GM21717 (cell line): Measurements from ENCODE around the gene SIAH1.
A peak's percentile ranks its signal among the peaks of the same experiment; 100 is the strongest.
"Not testable (repeated sequence)": the region's sequence is repeated elsewhere in the genome, so short reads cannot be mapped to it uniquely, and the experiment has no call there.

Experiments
- ATAC-seq: cut with Tn5 transposase; IDR thresholded peaks from one replicate; pipeline ENCODE4 v1.9.1; 2021; ENCODE audit warnings: mild to moderate bottlenecking, moderate library complexity; ENCODE audit not compliant: unreplicated experiment

SIAH1 gene, protein sequence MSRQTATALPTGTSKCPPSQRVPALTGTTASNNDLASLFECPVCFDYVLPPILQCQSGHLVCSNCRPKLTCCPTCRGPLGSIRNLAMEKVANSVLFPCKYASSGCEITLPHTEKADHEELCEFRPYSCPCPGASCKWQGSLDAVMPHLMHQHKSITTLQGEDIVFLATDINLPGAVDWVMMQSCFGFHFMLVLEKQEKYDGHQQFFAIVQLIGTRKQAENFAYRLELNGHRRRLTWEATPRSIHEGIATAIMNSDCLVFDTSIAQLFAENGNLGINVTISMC

DNA sequence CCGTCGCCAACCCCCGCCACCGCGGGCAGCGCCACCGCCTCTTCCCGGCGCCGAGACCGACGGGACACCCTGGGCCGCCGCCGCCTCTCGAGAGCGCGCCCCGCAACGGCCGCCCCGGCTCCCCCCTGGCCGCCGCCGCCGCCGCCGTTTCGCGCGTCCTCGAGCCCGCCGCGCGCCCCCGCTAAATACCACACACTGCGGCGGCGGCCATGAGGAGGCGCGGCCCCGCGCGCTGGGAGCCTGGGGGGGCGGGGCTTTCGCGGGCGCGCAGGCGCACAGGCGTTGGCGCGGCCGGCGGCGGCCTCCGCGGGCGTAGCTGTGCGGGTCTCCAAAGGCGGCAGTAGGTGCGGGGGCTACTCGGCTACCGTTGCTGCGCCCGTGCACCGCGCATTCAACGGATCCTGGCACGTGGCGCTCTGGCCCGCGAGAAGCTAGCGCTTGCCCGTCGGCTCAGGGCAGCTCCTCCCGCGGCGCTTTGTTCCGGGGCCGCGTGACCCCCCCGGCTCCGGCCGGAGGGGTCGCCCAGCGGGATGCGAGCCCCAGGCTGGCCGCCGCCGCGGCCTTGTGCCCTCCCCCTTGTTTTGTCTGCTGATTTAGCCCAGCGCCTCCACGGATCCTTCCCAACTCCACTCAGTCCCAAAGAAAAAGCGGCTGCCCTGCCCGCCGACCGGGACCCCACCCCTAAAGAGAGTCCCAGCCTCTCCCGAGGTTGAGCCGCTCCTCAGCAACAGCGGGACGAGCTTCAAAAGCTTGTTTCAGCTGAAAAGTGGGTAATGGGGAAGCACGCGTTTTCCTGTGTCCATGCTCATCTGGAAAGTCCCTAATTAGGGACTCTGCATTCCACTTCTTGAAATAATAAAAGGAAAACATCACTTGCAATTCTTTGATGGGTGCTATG, at the start of gene SIAH1:
TSS of gene SIAH1 (minus strand) at position 161 of the 898 bp plus-strand sequence. CDS start 22,985 bp downstream, outside the sequence.
- peak; percentile 73 for ATAC-seq

DNA sequence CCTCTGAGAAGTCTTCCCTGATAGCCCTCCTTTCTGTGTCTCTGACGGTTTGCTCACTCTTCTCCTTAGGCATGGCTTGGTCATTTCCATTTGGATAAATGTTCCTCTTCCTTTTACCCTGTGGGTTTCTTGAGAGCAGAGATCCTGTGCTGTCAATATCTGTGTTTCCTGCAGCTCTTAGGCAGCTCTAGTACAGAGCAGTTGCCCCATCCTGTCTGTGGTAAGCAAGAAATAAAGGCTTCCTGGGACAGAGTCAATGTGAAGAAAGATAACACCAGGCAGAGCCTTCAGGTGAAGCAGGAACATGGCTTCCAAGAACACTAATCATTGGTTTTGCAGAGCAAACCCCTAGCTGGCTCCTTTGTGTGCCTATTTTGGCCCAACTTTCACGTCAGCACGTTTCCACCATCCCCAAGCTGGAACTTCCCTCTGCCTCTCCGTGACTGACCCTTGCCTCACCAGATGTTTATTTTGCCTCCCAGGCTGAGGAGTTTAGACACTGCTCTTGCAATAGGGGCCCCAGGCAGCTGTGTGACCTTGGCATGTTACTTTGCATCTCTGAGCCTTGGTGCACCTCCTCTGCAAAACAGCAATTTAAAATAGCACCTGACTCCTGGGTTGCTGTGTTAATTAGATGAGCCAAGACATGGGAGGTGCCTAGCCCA, 49.6 kb upstream of the SIAH1 start:
- ATAC-seq = no peak

DNA sequence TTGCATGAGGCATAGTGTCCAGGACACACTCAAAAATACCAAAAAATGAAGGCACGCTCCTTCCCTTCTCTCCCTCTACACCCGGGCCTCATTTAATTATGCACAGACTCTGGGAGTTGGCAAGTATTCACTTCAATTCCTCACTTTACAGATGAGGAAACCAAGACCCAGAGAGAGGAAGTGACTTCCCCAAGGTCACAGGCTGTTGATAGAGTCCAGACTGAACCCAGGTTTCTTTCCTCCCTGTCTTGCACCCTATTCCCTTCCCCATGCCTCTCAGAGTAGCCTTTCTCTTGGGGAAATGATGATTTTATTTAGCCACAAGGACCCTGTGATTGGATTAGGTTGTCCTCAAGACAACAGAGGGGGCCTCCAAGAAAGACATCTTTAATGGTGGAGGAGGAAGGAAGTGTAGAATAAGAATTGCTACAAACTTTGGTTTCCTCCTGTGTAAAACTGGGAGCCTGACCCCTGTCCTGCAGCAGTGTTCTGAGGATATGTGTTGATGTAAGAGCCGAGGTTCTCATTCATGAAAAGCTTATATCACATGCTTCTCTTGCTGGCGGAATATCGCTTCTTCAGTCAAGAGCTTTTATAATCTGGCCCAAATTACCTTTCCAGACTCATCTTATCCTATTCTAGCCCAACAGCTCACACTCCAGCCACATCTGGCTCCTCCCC, 48.8 kb upstream of the SIAH1 start:
- ATAC-seq = no peak

DNA sequence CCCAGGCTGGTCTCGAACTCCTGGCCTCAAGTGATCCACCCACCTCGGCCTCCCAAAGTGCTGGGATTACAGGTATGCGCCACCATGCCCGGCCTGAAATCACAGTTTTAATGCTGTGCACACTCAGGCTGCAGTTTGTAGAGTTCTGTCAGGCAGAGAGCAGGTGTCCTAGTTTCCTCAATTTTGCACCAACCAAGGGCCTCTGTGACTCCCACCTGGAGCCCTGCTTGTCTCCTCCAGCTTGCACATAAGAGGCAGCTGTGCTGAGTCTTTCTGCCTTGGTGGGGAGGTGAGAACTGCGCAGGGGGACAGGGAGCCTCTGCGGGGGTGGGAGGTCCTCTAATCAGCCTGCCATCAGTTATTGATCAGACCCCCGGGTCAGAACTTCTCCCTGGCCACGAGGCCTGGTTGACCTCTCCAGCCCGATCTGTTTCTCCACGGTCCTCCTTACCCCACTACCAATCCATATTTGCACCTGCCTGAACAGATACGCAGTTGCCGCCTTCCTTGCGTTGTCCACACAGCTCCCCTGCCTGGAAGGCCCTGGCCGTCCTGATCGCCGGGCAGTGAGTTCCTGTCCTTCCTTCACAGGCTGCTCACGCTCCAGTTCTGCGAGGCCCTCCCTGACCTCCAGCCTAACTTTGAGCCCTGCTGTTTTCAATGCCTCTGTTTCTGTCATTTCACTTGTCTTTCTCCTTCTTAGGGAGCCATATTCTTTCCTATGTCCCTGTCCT, 48.1 kb upstream of the SIAH1 start:
- ATAC-seq = no peak

DNA sequence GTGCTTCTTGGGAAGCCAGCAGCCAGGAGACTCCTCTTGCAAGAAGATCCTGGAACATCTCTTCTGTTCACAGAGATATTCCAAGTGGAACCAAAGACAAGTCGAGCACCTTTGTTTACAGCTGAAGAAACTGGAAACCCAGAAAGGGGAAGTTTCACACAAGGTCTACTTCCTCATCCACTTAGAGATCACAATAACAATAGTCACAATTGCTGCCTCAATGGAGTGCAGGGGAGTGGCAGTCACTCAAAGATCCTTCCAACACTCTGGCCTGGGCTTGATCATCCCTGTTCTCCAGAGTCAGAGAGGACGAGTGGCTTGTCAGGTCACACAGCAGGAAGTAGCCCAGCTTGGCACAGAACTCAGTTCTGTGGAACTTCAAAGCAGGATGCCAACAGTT, 46.9 kb upstream of the SIAH1 start:
- ATAC-seq = peak; percentile 84

DNA sequence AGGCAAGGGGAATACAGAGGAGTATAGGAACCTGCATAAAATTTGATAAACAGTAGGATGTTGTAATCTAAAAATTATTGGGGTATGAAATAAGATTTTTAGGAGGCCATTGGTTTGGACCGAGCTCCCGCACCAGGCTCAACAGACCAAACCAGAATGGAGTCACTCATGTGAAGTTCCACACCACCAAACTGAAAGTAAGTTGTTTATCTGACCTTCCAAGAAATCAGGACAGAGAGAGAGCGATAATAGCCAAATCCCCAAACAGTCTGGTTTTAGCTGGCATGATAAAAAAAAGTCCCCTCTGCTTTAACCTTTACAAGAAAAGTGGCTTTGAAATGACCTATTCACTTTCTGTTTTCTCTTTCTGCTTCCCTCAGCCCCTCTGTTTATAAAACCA, 45.7 kb upstream of the SIAH1 start:
- ATAC-seq = no peak

DNA sequence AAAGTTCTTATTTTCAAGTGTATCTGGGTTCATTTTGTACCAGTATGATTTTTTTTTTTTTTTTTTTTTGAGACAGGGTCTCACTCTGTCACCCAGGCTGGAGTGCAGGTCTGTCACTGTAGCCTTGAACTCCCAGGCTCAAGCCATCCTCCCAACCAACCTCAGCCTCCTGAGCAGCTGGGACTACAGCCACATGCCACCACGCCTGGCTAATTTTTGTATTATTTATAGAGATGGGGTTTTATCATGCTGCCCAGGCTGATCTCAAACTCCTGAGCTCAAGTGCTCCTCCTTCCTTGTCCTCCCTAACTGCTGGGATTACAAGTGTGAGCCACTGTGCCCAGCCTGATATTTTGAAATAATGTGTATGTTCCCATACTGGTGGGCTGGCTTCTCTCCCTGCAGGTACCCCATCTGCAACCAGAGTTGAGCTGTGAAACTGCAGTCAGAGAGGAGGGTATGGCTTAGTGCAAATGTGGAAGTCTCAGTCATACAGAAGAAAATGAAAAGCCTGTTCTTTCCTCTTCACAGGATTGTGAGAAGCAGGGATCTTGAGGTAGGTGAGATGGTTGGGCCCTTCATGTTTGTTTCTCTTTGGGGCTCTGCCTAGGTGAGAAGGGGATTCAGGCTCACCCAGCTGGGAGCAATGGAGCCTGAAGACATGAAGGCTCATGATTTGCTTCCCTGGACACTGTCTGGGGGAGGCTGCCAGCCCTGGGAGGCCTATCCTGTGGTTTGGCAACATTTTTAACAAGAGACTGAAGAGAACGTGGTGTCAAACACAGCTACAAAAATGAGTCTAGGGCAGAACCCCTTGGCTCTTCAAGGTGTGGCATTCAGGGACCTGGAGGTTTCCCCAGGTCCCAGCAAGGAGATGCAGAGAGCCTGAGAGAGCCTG, 41.3 kb upstream of the SIAH1 start:
- no peak for ATAC-seq

DNA sequence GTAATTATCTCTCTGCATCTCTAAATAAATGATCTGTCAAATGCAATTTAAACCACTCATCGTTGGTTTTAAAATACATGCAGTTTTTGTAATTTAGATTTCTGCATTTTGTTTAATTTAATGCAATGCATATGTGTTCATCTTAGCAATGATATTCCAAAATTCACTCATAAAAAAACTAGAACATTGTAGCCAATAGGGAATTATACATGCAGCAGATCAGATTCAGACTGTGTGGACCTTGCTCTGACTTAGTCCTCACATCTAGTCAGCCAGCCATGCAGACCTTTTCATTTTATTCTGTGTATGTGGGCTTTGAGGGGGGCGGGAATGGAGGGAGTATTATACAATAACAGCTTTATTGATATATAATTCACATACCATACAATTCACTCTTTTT, 37.3 kb upstream of the SIAH1 start:
- no peak for ATAC-seq

DNA sequence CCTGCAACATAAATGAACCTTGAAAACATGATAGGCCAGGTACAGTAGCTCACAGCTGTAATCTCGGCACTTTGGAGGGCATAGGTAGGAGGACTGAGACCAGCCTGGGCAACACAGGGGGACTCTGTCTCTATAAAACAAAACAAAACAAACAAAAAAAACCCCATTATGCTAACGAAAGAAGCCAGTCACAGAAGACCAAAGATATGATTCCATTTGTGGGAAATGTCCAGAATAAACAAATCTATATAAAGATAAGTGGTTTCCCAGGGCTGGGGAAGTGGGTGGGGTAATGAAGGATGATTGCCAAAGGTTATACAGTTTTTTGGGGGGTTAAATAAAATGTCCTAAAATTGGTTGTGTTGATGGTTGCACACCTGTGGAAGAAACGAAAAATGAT, 36.5 kb upstream of the SIAH1 start:
- no peak for ATAC-seq

DNA sequence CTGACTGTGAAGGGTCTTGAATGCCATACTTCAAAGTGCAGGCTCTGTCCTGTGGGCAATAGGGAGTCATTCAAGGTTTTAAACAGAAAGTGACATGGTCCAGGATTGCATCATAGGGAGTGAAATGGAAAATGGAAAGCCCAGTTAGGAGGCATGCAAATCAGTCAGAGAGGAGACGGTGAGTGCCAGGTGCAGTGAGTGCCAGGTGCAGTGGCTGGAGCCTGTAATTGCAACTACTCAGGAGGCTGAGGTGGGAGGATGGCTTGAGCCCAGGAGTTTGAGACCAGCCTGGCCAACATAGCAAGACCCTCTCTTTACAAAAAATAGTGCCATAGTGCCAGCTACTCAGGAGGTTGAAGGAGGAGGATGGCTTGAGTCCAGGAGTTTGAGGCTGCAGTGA, 35.2 kb upstream of the SIAH1 start:
- ATAC-seq = peak; percentile 56

DNA sequence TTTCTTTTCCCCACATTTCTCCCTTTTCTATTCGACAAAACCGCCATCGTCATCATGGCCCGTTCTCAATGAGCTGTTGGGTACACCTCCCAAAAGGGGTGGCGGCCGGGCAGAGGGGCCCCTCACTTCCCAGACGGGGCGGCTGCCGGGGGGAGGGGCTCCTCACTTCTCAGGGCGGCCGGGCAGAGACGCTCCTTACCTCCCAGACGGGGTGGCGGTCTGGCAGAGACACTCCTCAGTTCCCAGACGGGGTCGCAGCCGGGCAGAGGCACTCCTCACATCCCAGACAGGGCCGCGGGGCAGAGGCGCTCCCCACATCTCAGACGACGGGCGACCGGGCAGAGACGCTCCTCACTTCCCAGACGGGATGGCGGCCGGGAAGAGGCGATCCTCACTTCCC, 31.4 kb upstream of the SIAH1 start:
- ATAC-seq = not testable (repeated sequence)

DNA sequence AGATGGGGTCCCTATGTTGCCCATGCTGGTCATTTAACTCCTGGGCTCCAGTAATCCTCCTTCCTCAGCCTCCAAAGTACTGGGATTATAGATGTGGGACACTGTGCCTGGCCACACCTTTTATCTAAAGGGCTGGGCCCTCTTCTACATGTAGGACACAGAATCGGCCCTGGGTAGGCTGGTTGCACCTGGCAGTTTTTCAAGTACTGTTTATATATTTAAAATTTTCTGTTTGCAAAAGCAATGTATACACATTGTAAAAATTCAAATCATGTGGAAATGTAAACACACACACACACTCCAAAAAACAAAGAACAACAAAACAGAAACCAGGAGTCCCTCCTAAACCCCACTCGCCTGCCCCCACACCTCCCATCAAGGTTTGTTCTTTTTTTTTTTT, 28.1 kb upstream of the SIAH1 start:
- ATAC-seq = no peak

DNA sequence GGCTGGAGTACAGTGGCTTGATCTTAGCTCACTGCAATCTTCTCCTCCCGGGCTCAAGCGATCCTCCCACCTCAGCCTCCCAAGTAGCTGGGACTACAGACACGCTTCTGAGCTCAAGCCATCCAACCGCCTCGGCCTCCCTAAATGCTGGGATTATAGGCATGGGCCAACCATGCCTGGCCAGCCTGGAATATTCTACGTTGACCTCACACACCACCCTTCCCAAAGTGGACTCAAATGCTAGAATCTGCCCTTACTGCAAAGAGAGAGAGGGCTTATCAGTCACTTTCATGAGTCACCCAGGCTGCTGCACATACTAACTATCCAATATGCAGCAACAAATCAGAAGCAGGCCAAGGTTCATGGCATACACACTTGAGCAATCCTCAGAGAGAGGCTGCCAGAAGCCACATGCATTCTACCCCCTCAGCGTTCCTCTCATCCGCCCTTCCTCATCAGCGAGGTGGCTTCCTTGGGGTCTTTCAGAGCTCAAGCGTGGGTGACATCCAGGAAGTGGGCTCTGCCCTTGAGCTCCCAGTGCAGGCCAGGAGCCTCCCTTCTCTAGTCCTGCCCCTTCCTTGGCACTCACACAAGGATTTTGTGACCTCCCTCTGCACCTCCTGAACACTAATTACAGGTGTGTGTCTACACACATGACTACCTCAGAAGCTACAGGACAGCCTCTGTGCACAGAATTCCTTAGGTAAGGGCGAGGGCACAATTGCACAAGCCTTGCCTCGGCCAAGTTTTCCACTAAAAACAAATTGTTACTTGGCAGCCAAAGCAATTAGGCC, 24.8 kb upstream of the SIAH1 start:
- ATAC-seq = no peak

DNA sequence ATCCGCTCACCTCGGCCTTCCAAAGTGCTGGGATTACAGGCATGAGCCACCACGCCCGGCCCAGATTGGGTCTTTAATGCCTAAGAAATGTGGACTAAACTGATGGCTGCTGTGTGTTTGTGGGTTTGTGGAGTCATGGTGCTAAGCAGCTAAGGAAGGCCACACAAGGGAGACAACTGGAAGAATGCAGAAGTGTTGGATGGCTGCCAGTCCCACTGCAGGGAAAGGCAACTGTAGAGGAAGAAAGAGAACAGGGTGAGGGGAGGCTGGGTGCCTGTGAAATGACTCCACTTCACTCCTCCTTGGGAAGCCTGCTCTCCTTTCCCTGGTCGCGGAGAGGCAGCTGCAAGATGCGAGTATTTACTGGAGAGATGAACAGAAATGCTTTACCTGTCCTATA, 23.5 kb upstream of the SIAH1 start:
- ATAC-seq = no peak

DNA sequence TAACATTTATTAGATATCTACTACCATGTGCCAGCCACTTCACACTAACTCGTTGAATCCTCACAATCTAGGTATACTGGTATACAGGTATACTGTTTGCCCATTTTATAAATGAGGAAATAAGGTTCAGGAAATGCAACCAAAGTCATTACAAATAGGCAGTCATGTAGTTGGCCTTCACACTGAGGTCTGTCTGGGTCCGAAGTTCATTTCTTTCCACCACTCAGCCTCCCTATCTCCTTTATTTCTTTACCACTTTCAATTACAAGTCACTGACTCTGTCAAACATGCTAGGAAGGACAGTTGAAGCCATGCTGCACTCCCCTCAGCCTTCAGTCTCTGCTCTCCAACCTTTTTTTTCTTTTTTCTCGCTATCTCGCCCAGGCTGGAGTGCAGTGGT, 20.7 kb upstream of the SIAH1 start:
- ATAC-seq = no peak

DNA sequence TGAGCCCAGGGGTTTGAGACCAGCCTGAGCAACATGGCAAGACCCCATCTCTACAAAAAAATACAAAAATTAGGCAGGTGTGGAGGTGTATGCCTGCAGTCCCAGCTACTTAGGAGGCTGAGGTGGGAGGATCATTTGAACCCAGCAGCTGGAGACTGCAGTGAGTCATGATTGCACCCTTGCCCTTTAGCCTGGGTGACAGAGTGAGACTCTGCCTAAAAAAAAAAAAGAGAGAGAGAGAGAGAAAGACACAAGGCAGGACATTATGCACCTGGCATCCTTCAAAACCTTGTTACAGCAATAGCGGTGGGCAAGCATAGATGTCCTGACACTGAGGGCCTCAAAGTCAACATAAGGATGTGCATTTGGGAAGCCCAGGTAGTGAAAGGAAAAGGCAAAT, 19.9 kb upstream of the SIAH1 start:
- ATAC-seq = no peak

DNA sequence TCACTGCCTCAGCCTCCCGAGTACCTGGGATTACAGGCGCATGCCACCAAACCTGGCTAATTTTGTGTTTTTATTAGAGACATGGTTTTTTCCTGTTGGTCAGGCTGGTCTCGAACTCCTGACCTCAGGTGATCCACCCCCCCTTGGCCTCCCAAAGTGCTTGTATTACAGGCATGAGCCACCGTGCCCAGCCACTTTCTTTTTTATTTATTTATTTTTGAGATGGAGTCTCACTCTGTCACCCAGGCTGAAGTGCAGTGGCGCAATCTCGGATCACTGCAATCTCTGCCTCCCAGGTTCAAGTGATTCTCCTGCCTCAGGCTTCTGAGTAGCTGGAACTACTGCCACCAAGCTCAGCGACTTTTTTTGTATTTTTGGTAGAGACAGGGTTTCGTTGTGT, 17.3 kb upstream of the SIAH1 start:
- not testable (repeated sequence) for ATAC-seq

DNA sequence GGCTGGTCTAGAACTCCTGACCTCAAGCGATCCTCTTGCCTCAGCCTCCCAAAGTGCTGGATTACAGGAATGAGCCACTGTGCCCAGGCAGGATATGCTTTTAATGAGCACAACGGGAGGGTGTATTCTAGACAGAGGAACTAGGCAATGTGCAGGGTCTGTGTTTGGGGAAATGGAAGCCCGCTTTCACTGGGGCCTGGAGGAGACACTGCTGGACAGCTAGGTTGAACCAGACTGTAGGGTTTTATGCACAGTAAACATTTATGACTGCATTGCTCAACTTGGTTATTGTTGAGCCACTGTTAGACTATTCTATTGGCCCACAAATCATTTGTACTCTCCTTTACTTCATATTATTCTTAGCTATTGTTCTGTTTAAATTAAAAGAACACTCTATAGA, 10.2 kb upstream of the SIAH1 start:
- ATAC-seq = no peak

DNA sequence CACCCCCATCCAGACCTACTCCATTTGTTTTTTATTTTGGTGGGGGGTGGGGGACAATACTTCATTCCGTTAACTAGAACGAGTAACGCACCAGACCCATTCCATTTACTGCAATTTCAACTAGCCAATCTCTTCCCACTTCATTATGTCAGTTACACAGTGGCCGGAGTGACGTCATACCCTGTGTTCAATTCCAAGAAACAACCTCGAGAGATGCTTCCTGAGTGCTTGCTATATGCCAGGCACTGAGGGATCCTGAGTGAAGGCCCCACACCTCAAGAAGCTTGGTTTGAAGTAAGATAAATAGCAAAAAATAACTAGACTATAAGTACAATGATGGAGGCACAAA, 9.1 kb upstream of the SIAH1 start:
- no peak for ATAC-seq
